GM18870 (cell line): ENCODE results near the gene PLCB1.
"Not testable (repeated sequence)": the region's sequence is repeated elsewhere in the genome, so short reads cannot be mapped to it uniquely, and the experiment has no call there.

Experiments
- ATAC-seq: cut with Tn5 transposase; IDR thresholded peaks from one replicate; pipeline ENCODE4 v1.9.1; 2021; ENCODE audit warnings: moderate library complexity; ENCODE audit not compliant: unreplicated experiment

The PLCB1 gene

GRCh38 chr20:8156235-8157079, 24.4 kb downstream of the PLCB1 start:
- ATAC-seq, result peak; percentile 94

DNA sequence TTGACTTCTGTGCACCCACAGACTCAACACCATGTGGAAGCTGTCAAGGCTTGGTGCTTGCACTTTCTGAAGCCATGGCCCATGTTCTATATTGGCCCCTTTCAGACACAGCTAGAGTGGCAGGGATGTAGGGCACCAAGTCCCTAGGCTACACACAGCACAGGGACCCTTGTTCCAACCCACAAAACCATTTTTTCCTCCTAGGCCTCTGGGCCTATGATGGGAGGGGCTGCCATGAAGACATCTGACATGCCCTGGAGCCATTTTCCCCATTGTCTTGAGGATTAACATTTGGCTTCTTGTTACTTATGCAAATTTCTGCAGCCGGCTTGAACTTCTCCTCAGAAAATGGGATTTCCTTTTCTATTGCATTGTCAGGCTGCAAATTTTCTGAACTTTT, 27.2 kb downstream of the PLCB1 start:
- not testable (repeated sequence) for ATAC-seq

DNA sequence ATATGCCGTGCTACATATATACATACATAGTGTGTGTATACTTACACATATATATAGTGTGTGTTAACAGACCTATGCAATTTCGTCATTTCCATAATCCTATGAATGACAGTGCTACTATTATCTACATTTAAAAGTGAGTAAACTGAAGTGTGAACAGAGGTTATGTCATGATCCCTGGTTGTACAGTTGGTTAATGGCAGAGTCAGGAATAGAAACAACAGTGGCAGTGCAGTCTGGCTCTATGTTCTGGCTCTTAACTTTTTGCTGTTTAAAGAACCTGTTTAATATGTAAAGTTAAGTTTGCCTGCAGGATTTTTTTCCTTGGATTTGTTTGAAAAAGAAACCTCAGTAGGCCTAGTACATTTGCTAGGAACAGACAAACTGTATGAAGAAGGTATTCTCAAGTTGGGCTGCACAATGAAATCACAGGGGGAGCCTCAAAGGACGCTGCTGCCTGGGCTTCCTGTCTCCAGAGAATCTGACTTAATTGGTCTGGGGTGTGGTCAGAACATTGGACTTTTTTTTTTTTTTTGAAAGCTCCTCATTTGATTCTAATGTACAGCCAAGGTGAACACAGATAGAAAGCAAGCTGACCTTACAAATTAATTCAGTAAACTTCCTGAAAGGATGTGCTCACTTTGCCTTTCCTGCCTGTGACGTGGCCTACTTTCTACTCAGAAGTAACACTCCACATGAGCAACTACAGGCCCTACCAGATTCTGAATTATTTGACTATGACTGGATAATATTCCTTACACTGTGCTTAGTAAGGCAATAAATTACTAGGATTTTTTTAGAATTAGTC, 29.4 kb downstream of the PLCB1 start:
- ATAC-seq, result no peak

DNA sequence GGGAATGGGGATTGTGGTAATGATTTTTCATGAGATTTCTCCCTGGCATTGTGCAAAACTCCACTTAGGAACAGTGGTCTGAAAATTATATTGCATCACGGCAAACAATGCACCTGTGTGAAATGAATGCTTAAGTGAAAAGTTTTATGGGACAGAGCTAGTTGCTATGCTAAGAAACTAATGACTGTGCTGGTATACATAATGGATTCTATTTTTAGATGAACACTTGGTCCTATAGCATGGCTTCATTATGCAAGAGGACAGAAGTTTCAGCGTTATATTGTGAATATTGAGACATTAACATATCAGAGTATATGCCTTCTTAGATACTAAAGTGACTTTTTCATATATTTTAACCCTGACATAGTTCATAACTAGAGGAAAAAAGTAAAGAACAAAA, 30.5 kb downstream of the PLCB1 start:
- no peak for ATAC-seq

GRCh38 chr20:8163543-8163942, 31.5 kb downstream of the PLCB1 start:
- no peak for ATAC-seq

DNA sequence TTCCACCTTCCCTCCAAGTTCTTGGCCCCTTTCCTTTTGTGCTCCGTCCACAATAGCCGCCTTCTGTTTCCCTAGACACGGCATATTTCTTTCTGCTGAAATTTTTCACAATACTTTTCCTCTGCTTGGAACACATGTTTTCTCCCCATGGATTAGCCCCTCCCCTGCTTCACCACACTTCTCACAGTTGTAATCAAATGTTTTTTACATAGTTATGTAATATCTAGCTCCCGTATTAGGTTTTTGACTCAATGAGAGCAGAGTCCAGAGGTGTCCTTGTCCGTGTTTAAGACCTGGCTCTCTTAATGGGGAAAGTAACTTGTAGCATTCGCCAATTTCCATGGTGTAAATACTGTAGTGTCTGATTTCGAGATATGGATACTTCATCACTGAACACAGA, 34.7 kb downstream of the PLCB1 start:
- no peak for ATAC-seq

DNA sequence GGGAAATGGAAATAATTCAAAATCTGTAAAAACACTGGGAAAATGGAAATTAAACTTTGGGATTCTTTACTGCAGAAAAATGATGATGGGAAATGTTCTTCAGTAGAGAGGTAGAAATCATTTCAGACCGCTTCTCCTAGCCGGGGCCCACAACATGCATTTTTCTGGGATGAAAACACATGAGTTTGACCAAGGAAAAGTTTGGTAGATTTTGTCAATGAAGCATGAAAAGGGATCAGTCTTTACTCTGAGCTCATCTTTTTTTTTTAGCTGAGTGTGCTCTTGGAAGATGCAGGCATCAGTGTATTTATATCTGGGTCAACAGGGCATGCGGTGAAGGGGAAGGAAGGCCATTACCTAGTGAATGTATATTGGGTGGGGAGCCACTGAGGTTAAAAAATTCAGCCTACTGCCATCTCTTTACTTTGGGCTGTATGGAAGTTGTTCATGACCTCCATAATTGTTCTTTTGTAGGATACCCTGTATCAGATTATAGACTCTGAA, 36.8 kb downstream of the PLCB1 start:
- no peak for ATAC-seq

DNA sequence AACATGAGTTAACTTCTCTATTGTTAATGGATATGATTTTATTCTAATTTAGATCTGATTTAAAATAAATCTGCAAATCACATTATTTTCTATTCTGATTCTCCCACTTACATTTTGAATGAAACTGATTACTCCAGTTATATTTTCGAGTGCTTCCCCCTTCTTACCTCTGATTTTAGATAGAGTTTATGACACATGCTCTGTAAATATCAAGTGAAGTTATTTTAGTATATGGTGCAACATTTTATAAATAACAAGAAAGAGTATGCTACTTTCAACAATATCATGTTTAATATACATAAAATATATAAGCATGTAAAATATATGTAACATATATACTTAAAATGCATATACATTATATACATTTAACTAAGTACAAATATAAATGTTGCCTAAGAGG, 38.9 kb downstream of the PLCB1 start:
- ATAC-seq, result no peak

- ATAC-seq, result no peak
Observed at GRCh38 chr20:8172191-8172590, 40.1 kb downstream of the PLCB1 start.

GRCh38 chr20:8175741-8176675, 43.9 kb downstream of the PLCB1 start:
- no peak for ATAC-seq

DNA sequence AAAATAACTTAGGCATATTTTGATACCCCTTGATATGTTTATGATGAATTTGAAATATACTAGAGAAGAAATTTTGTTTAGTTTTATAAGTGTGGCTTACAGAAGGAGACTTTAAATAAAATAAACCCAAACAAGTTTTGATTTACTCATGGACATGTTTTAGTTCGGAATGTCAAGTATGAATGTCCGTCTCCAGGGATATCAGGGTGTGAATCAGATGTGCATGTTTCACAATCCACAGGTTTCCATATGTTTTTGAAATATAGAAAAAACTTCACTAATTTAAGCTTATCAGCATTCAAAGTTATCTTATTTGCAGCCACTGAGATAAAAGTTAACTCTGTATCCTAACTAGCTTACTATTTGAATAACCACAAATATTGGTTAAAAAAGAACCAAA, 51.5 kb downstream of the PLCB1 start:
- no peak for ATAC-seq

- no peak for ATAC-seq
Observed at GRCh38 chr20:8187740-8188139, 55.7 kb downstream of the PLCB1 start.

- ATAC-seq, result no peak
Observed at GRCh38 chr20:8190043-8190880, 58.2 kb downstream of the PLCB1 start.

- no peak for ATAC-seq
Observed at GRCh38 chr20:8194721-8195120, 62.7 kb downstream of the PLCB1 start.

GRCh38 chr20:8196096-8196495, 64.0 kb downstream of the PLCB1 start:
- no peak for ATAC-seq

- ATAC-seq, result no peak
Observed at GRCh38 chr20:8200220-8200619, 68.2 kb downstream of the PLCB1 start.

- no peak for ATAC-seq
Observed at GRCh38 chr20:8203366-8203765, 71.3 kb downstream of the PLCB1 start.

DNA sequence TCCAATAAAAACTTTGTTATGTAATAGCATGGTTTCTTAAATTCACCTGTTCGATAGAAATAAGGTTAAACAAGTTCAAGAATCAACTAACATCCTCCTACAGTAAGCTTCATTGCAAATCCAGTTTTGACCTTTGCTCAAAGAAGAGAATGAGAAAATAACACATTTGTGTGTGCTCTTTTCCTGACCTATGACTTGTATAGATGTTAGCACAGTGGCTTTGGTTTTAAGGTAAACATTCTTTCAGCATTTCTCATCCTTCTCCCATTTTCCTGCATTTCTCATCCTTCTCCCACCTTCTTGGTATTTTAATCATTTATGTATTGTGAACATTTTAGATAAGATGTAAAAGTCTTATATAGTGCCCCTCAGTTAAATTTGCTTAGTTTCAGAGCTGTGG, 73.9 kb downstream of the PLCB1 start:
- no peak for ATAC-seq

DNA sequence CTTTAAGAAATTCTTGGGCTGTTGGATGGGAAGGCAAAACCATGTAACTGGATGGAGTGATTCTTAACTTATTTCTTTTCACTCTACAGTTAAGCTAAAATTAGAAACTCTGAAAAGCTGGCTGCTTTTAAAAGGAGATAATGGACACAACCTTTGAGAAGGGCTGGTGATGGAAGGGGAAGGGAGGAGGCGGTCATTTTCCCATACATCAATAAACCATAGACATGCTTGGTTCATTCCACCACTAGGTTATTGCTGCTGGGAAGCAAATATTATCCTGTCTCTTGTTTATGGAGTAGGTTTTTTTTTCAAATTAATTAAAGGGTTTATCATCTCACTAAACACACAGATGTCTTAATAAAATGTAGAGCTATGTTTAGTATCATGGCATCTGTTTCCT, 76.2 kb downstream of the PLCB1 start:
- ATAC-seq, result no peak

DNA sequence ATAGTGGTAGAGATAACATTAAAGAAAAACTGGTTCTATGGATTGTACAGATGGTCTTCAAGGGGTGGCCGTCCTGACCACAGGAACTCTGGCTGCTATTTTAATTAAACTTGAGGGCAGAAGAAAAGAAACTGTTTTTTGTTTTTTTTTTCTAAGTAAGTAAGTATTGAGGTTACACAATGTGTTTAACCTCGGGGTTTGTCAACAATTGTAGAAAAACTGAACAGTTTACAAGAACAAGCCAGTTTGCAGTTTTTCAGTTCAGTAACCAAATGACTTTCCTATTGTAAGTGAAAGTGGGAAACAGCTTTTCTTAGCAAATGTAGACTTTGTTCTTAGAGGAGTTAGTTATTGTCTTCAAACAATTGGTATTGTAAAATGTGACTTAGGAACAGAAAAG, 77.0 kb downstream of the PLCB1 start:
- ATAC-seq, result peak; percentile 46
